Measurements from ENCODE around the gene AOPEP. TPM values are rescaled to one million over a fixed set of nuclear protein-coding genes. Genes with fewer than 3 reads are reported as not detected.
"Not testable (repeated sequence)": the region's sequence is repeated elsewhere in the genome, so short reads cannot be mapped to it uniquely, and the experiment has no call there.

AOPEP gene
- total and polyA plus RNA-seq, 4 donors, result 29.0 to 121 (median 60.0) TPM

DNA sequence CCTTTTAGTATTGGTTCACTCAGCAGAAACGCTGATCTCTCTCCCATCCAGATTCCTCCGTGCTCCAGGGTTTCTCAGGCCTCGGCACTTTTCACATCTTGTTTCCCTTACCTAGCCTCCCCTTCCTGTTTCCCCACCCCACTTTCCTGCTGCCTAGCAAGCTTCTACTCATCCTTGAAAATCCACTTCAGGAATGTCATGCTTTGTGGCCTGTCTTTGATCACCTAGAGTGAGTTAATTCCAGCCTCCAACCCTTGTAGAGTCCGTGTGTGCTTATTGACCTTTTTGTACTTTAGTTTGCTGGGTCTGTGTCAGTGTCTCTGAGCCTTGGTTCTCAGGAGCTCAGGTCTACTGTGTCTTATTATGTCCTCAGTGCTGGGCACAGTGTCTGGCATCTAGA lies 116.6 kb downstream of the AOPEP start:
- Histone ChIP-seq H3K9ac (ENCODE audit: insufficient read depth in 1 of 2, low read length in 2 of 2) (no peak overlapping the region), H3K27me3 (ENCODE audit: control insufficient read depth in 3 of 3, insufficient read depth in 3 of 3, low read length in 2 of 3) (no peaks in the 10 kb centered on the region), H3K9me3 (ENCODE audit: control insufficient read depth in 4 of 4, insufficient read depth in 3 of 4, low read length in 3 of 4) (peaks cover 0 to 2% (median under 1%) of the 10 kb centered on the region in 4 donors), H3K36me3 (ENCODE audit: control insufficient read depth in 4 of 4, insufficient read depth in 4 of 4, low read length in 4 of 4) (peaks cover 0 to 8% (median 0%) of the 10 kb centered on the region in 4 donors), H3K4me3 (no peak overlapping the region), H3K27ac (ENCODE audit: low read depth in 1 of 2, low read length in 1 of 2) (no peak overlapping the region), H3K4me1 (ENCODE audit: control insufficient read depth in 5 of 5, insufficient read depth in 5 of 5, low read length in 5 of 5) (peaks cover 0 to 2% (median 0%) of the 10 kb centered on the region in 5 donors)
- 69 to 73% methylated on average over 4 of the region's 4 CpGs for WGBS, 2 donors
- TF ChIP-seq CTCF (IDR thresholded peaks at IDR 0.05; ENCODE audit: control extremely low read depth, extremely low read depth), result no peak
- no peak for DNase-seq
- ATAC-seq (ENCODE audit: insufficient read depth, low FRiP score), result no peak

- no peak overlapping the region for H3K4me3 ChIP-seq
- ATAC-seq (ENCODE audit: insufficient read depth, low FRiP score) (no peak), DNase-seq (no peak)
- TF ChIP-seq CTCF (IDR thresholded peaks at IDR 0.05; ENCODE audit: control extremely low read depth, extremely low read depth), result no peak
- 97 to 98% methylated on average over 3 of the region's 3 CpGs for WGBS, 2 donors
- H3K27ac ChIP-seq (ENCODE audit: low read depth in 1 of 2, low read length in 1 of 2), result no peak overlapping the region
- peaks cover 0 to 3% (median 0%) of the 10 kb centered on the region in 5 donors for H3K4me1 ChIP-seq (ENCODE audit: control insufficient read depth in 5 of 5, insufficient read depth in 5 of 5, low read length in 5 of 5)
- no peaks in the 10 kb centered on the region for H3K27me3 ChIP-seq (ENCODE audit: control insufficient read depth in 3 of 3, insufficient read depth in 3 of 3, low read length in 2 of 3)
- H3K9ac ChIP-seq (ENCODE audit: insufficient read depth in 1 of 2, low read length in 2 of 2), result no peak overlapping the region
- peaks cover 0 to 1% (median 0%) of the 10 kb centered on the region in 4 donors for H3K36me3 ChIP-seq (ENCODE audit: control insufficient read depth in 4 of 4, insufficient read depth in 4 of 4, low read length in 4 of 4)
- H3K9me3 ChIP-seq (ENCODE audit: control insufficient read depth in 4 of 4, insufficient read depth in 3 of 4, low read length in 3 of 4), result no peaks in the 10 kb centered on the region
Measured at GRCh38 chr9:94846739-94847138, 120.2 kb downstream of the AOPEP start.

DNA sequence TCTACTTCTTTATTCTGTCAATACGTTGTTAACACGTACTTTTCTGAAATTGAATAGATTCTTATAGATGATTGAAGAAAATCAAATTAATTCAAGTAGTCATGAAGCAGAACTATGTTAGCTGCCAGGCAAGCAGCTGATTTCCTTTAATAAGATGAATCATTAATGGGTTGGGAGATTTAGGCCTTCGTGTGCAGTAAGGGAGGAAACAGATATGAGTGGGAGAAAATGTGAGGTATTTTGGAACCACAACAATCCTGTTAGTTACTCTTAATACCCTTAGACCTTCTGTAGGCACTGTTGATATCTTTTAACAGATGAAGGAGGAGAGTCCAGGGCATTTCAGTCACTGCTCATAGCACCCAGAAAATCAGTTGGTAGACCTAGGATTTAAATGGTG lies 121.0 kb downstream of the AOPEP start:
- Histone ChIP-seq H3K4me1 (ENCODE audit: control insufficient read depth in 5 of 5, insufficient read depth in 5 of 5, low read length in 5 of 5) (peaks cover 0 to 5% (median 0%) of the 10 kb centered on the region in 5 donors), H3K27ac (ENCODE audit: low read depth in 1 of 2, low read length in 1 of 2) (no peak overlapping the region), H3K9me3 (ENCODE audit: control insufficient read depth in 4 of 4, insufficient read depth in 3 of 4, low read length in 3 of 4) (no peaks in the 10 kb centered on the region), H3K4me3 (no peak overlapping the region), H3K27me3 (ENCODE audit: control insufficient read depth in 3 of 3, insufficient read depth in 3 of 3, low read length in 2 of 3) (no peaks in the 10 kb centered on the region), H3K36me3 (ENCODE audit: control insufficient read depth in 4 of 4, insufficient read depth in 4 of 4, low read length in 4 of 4) (peaks cover 0 to 1% (median 0%) of the 10 kb centered on the region in 4 donors), H3K9ac (ENCODE audit: insufficient read depth in 1 of 2, low read length in 2 of 2) (no peak overlapping the region)
- WGBS, 2 donors, result 51 to 53% methylated on average over 3 of the region's 3 CpGs
- DNase-seq (peak in 1 of 3 donors; percentile 41), ATAC-seq (ENCODE audit: insufficient read depth, low FRiP score) (no peak)
- no peak for TF ChIP-seq CTCF (IDR thresholded peaks at IDR 0.05; ENCODE audit: control extremely low read depth, extremely low read depth)

DNA sequence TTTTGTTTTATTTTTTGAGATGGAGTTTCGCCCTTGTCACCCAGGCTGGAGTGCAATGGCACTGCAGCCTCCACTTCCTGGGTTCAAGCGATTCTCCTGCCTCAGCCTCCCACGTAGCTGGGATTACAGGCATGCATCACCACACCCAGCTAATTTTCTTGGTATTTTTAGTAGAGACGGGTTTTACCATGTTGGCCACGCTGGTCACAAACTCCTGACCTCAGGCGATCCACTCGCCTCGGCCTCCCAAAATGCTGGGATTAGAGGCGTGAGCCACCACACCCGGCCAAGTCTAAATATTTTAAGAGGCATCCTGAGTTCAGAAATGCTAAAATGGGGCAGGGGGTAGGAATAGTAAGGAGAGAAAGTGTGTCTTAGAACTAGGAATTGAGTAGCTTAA lies 122.3 kb downstream of the AOPEP start:
- not testable (repeated sequence) for H3K9ac ChIP-seq (ENCODE audit: insufficient read depth in 1 of 2, low read length in 2 of 2); H3K9me3 ChIP-seq (ENCODE audit: control insufficient read depth in 4 of 4, insufficient read depth in 3 of 4, low read length in 3 of 4); H3K27ac ChIP-seq (ENCODE audit: low read depth in 1 of 2, low read length in 1 of 2); H3K4me3 ChIP-seq; ATAC-seq (ENCODE audit: insufficient read depth, low FRiP score); H3K27me3 ChIP-seq (ENCODE audit: control insufficient read depth in 3 of 3, insufficient read depth in 3 of 3, low read length in 2 of 3); DNase-seq; H3K36me3 ChIP-seq (ENCODE audit: control insufficient read depth in 4 of 4, insufficient read depth in 4 of 4, low read length in 4 of 4); H3K4me1 ChIP-seq (ENCODE audit: control insufficient read depth in 5 of 5, insufficient read depth in 5 of 5, low read length in 5 of 5)
- WGBS, 2 donors, result 96% methylated on average over 10 of the region's 10 CpGs
